HepG2 (cell line): ENCODE results near the gene SLC2A8. TPM values are rescaled to one million over a fixed set of nuclear protein-coding genes. Genes with fewer than 3 reads are reported as not detected.

Experiments
- CHCHD3 ChIP-seq: sonication (generic); formaldehyde crosslinking; IDR thresholded peaks from 2 replicates; pipeline ENCODE4 v1.8.0; 2022; ENCODE audit warnings: mild to moderate bottlenecking, missing genetic modification reagents, moderate library complexity
- ELF3 ChIP-seq: IDR thresholded peaks from 2 replicates; pipeline ENCODE4 v1.6.1; 2016; ENCODE audit warnings: missing genetic modification reagents, missing compliant biosample characterization
- FOXP1 ChIP-seq, 2 experiments: fragments of 450-650 bp in 1 of 2; IDR thresholded peaks; 2 replicates each; pipeline ENCODE4 v1.6.1; 2017 to 2018; ENCODE audit warnings: antibody characterized with exemption in 1 of 2
- GATAD2A ChIP-seq: IDR thresholded peaks from 2 replicates; pipeline ENCODE4 v1.6.1; 2016
- GZF1 ChIP-seq: sonication (generic); formaldehyde crosslinking; IDR thresholded peaks from 2 replicates; pipeline ENCODE4 v1.5.1; 2020; ENCODE audit warnings: mild to moderate bottlenecking, missing genetic modification reagents
- ISX ChIP-seq: sonication (generic); formaldehyde crosslinking; conservative IDR thresholded peaks from 2 replicates; pipeline ENCODE4 v1.5.0; 2020; ENCODE audit warnings: missing genetic modification reagents
- MXI1 ChIP-seq: IDR thresholded peaks from 3 replicates; pipeline ENCODE4 v1.6.1; 2012; ENCODE audit warnings: low read depth, low read length, inconsistent platforms, borderline replicate concordance
- SIN3A ChIP-seq: IDR thresholded peaks from 2 replicates; pipeline ENCODE4 v1.6.1; 2011; ENCODE audit warnings: low read depth, mild to moderate bottlenecking, control low read depth, low read length, borderline replicate concordance
- SPEN ChIP-seq: sonication (generic); formaldehyde crosslinking; IDR thresholded peaks from 2 replicates; pipeline ENCODE4 v1.5.1; 2020; ENCODE audit warnings: low read depth, mild to moderate bottlenecking, missing genetic modification reagents
- TOE1 ChIP-seq: sonication (generic); formaldehyde crosslinking; IDR thresholded peaks from 2 replicates; pipeline ENCODE4 v1.4.0; 2020; ENCODE audit warnings: mild to moderate bottlenecking, missing genetic modification reagents
- ZBTB38 ChIP-seq: sonication (generic); formaldehyde crosslinking; IDR thresholded peaks from 2 replicates; pipeline ENCODE4 v1.5.1; 2020; ENCODE audit warnings: mild to moderate bottlenecking, missing genetic modification reagents
- ZFP41 ChIP-seq: sonication (generic); formaldehyde crosslinking; IDR thresholded peaks from 2 replicates; pipeline ENCODE4 v1.4.0; 2020; ENCODE audit warnings: mild to moderate bottlenecking, missing genetic modification reagents, borderline replicate concordance
- ZKSCAN8 ChIP-seq: IDR thresholded peaks from 2 replicates; pipeline ENCODE4 v1.6.1; 2016; ENCODE audit warnings: borderline replicate concordance, missing genetic modification reagents, missing compliant biosample characterization
- ZNF296 ChIP-seq: sonication (generic); formaldehyde crosslinking; conservative IDR thresholded peaks from 2 replicates; pipeline ENCODE4 v1.5.0; 2020; ENCODE audit warnings: mild to moderate bottlenecking, missing genetic modification reagents
- ZNF383 ChIP-seq: sonication (generic); formaldehyde crosslinking; IDR thresholded peaks from 2 replicates; pipeline ENCODE4 v1.4.0; 2020; ENCODE audit warnings: missing genetic modification reagents, mild to moderate bottlenecking, borderline replicate concordance
- polyA plus RNA-seq, 8 experiments: library from polyadenylated mRNA; depleted of rRNA in 3 of 8; stranded (reverse) in 7 of 8; unstranded in 1 of 8; fragments of >200 nt; fragmentation: Illumina TruSeq in 4 of 8; extraction: Trizol in 4 of 8; gene quantifications; 2 replicates each; pipeline versions ENCODE4 v1.2.1 to v1.2.3, GENCODE V29; 2011 to 2016; ENCODE audit warnings: low read depth in 4 of 8, missing spikeins in 1 of 8, mixed read lengths in 1 of 8; ENCODE audit not compliant: insufficient read depth in 1 of 8
- total RNA-seq, 5 experiments: library from RNA; depleted of rRNA; stranded (reverse); fragments of >200 nt; fragmentation: Illumina TruSeq; extraction: Trizol; gene quantifications; 2 replicates each; pipeline ENCODE4 v1.2.3, GENCODE V29; 2016; ENCODE audit warnings: low read depth in 1 of 5
- TF ChIP-seq, protein P1 (sequence below): sonication (generic); formaldehyde crosslinking; IDR thresholded peaks from 2 replicates; pipeline ENCODE4 v1.9.0; 2021; ENCODE audit warnings: missing genetic modification reagents, borderline replicate concordance
- TF ChIP-seq, protein P2 (sequence below): sonication (generic); formaldehyde crosslinking; IDR thresholded peaks from 2 replicates; pipeline ENCODE4 v1.4.0; 2020; ENCODE audit warnings: missing genetic modification reagents, borderline replicate concordance
- TF ChIP-seq, protein P3 (sequence below): sonication (generic); formaldehyde crosslinking; IDR thresholded peaks from 2 replicates; pipeline ENCODE4 v1.4.0; 2020; ENCODE audit warnings: mild to moderate bottlenecking, missing genetic modification reagents, borderline replicate concordance

SLC2A8 gene
- total and polyA plus RNA-seq, 2 of the 13 experiments (the other 11 are each of a cell fraction or from before 2014, with no cell fraction given): 22.6 to 48.6 TPM

DNA sequence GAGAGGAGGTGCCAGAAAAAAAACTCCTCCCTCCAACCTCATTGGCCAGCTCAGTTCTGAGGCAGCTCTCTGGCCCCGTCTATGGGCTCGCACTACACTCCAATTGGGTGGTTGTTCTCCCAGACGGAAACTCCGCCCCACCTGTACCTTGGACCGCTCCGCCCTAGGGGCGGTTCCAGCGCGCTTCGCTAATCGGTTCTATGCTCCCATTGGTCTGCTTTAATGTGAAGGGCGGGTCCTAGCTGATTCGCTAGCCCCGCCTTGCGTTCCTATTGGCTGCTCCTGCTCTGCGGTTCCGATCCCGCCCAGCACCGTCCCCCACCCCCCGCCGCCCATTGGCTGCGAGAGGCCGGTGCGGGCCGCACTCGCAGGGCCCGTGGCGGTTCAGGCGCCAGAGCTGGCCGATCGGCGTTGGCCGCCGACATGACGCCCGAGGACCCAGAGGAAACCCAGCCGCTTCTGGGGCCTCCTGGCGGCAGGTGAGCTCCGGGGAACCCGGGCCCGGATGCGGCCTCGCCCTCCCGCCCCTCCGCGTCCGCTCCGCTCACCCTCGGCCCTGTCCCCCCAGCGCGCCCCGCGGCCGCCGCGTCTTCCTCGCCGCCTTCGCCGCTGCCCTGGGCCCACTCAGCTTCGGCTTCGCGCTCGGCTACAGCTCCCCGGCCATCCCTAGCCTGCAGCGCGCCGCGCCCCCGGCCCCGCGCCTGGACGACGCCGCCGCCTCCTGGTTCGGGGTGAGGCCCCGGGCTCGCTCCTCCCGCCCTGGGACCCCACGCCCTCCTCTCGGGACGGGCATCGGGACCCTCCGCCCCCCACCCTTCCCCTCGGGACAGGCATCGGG is at the start of gene SLC2A8 (continued):
- 0 out of 2 replicates have a peak, but pooled peaks have one; percentile 63 for TF ChIP-seq SPEN
- TF ChIP-seq FOXP1 (IDR thresholded peaks at IDR 0.05): no peak
- TF ChIP-seq FOXP1 (CRISPR knock-in tag; IDR thresholded peaks at IDR 0.05): no peak
- no peak for TF ChIP-seq GZF1 (CRISPR knock-in tag)
- TF ChIP-seq ZBTB38 (CRISPR knock-in tag): 0 out of 2 replicates have a peak, but pooled peaks have one; percentile 16
- no peak for TF ChIP-seq TOE1 (CRISPR knock-in tag)
- TF ChIP-seq, protein P1, sequence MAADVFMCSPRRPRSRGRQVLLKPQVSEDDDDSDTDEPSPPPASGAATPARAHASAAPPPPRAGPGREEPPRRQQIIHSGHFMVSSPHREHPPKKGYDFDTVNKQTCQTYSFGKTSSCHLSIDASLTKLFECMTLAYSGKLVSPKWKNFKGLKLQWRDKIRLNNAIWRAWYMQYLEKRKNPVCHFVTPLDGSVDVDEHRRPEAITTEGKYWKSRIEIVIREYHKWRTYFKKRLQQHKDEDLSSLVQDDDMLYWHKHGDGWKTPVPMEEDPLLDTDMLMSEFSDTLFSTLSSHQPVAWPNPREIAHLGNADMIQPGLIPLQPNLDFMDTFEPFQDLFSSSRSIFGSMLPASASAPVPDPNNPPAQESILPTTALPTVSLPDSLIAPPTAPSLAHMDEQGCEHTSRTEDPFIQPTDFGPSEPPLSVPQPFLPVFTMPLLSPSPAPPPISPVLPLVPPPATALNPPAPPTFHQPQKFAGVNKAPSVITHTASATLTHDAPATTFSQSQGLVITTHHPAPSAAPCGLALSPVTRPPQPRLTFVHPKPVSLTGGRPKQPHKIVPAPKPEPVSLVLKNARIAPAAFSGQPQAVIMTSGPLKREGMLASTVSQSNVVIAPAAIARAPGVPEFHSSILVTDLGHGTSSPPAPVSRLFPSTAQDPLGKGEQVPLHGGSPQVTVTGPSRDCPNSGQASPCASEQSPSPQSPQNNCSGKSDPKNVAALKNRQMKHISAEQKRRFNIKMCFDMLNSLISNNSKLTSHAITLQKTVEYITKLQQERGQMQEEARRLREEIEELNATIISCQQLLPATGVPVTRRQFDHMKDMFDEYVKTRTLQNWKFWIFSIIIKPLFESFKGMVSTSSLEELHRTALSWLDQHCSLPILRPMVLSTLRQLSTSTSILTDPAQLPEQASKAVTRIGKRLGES (CRISPR knock-in tag): peak; percentile 44; the same call in 1 of the 2 replicates
- 0 out of 2 replicates have a peak, but pooled peaks have one; percentile 48 for TF ChIP-seq ISX (CRISPR knock-in tag)
- TF ChIP-seq ZNF296: no peak
- TF ChIP-seq, protein P2, sequence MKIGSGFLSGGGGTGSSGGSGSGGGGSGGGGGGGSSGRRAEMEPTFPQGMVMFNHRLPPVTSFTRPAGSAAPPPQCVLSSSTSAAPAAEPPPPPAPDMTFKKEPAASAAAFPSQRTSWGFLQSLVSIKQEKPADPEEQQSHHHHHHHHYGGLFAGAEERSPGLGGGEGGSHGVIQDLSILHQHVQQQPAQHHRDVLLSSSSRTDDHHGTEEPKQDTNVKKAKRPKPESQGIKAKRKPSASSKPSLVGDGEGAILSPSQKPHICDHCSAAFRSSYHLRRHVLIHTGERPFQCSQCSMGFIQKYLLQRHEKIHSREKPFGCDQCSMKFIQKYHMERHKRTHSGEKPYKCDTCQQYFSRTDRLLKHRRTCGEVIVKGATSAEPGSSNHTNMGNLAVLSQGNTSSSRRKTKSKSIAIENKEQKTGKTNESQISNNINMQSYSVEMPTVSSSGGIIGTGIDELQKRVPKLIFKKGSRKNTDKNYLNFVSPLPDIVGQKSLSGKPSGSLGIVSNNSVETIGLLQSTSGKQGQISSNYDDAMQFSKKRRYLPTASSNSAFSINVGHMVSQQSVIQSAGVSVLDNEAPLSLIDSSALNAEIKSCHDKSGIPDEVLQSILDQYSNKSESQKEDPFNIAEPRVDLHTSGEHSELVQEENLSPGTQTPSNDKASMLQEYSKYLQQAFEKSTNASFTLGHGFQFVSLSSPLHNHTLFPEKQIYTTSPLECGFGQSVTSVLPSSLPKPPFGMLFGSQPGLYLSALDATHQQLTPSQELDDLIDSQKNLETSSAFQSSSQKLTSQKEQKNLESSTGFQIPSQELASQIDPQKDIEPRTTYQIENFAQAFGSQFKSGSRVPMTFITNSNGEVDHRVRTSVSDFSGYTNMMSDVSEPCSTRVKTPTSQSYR (CRISPR knock-in tag): peak; percentile 24; the same call in 1 of the 2 replicates
- TF ChIP-seq ZFP41 (CRISPR knock-in tag): no peak
- no peak for TF ChIP-seq GATAD2A (CRISPR knock-in tag)
- peak; percentile 6; the same call in 1 of the 2 replicates for TF ChIP-seq SIN3A
- TF ChIP-seq ZNF383 (CRISPR knock-in tag): no peak
- TF ChIP-seq CHCHD3: 0 out of 2 replicates have a peak, but pooled peaks have one; percentile 26
- TF ChIP-seq ZKSCAN8 (CRISPR knock-in tag): no peak
- no peak; the same call in 2 of the 3 replicates for TF ChIP-seq MXI1
- TF ChIP-seq ELF3 (CRISPR knock-in tag): peak; percentile 43; the same call in 1 of the 2 replicates
- TF ChIP-seq, protein P3, sequence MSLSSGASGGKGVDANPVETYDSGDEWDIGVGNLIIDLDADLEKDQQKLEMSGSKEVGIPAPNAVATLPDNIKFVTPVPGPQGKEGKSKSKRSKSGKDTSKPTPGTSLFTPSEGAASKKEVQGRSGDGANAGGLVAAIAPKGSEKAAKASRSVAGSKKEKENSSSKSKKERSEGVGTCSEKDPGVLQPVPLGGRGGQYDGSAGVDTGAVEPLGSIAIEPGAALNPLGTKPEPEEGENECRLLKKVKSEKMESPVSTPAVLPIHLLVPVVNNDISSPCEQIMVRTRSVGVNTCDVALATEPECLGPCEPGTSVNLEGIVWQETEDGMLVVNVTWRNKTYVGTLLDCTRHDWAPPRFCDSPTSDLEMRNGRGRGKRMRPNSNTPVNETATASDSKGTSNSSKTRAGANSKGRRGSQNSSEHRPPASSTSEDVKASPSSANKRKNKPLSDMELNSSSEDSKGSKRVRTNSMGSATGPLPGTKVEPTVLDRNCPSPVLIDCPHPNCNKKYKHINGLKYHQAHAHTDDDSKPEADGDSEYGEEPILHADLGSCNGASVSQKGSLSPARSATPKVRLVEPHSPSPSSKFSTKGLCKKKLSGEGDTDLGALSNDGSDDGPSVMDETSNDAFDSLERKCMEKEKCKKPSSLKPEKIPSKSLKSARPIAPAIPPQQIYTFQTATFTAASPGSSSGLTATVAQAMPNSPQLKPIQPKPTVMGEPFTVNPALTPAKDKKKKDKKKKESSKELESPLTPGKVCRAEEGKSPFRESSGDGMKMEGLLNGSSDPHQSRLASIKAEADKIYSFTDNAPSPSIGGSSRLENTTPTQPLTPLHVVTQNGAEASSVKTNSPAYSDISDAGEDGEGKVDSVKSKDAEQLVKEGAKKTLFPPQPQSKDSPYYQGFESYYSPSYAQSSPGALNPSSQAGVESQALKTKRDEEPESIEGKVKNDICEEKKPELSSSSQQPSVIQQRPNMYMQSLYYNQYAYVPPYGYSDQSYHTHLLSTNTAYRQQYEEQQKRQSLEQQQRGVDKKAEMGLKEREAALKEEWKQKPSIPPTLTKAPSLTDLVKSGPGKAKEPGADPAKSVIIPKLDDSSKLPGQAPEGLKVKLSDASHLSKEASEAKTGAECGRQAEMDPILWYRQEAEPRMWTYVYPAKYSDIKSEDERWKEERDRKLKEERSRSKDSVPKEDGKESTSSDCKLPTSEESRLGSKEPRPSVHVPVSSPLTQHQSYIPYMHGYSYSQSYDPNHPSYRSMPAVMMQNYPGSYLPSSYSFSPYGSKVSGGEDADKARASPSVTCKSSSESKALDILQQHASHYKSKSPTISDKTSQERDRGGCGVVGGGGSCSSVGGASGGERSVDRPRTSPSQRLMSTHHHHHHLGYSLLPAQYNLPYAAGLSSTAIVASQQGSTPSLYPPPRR (CRISPR knock-in tag): no peak
